Stimulated activated CD4-positive, alpha-beta T cell treated with anti-CD3 and anti-CD28 coated beads, TNF-alpha, amount 100 ng/mL, for 4 hours (primary cell): ENCODE data around the gene DLGAP3.
"Not testable (repeated sequence)": the region's sequence is repeated elsewhere in the genome, so short reads cannot be mapped to it uniquely, and the experiment has no call there.

Experiments used
- DNase-seq, 3 experiments: peaks; one replicate each; pipeline ENCODE4 v3.0.0-alpha.2; 2020; ENCODE audit warnings: low read depth in 3 of 3

DLGAP3 gene

GRCh38 chr1:34833711-34834110 lies 95.7 kb downstream of the DLGAP3 start:
- no peak for DNase-seq

- DNase-seq: no peak
Measured at GRCh38 chr1:34831721-34832246, 97.7 kb downstream of the DLGAP3 start.

- DNase-seq: no peak
Measured at GRCh38 chr1:34829250-34829649, 100.2 kb downstream of the DLGAP3 start.

GRCh38 chr1:34828611-34829010 lies 100.8 kb downstream of the DLGAP3 start:
- no peak for DNase-seq

- no peak for DNase-seq
Measured at GRCh38 chr1:34827341-34827941, 102.0 kb downstream of the DLGAP3 start.

GRCh38 chr1:34825455-34826091 lies 103.9 kb downstream of the DLGAP3 start:
- no peak for DNase-seq

GRCh38 chr1:34824817-34825454 lies 104.5 kb downstream of the DLGAP3 start:
- DNase-seq: no peak

- no peak for DNase-seq
Measured at GRCh38 chr1:34822202-34822601, 107.2 kb downstream of the DLGAP3 start.

- not testable (repeated sequence) for DNase-seq
Measured at GRCh38 chr1:34818862-34819261, 110.6 kb downstream of the DLGAP3 start.

GRCh38 chr1:34816778-34817177 lies 112.7 kb downstream of the DLGAP3 start:
- no peak for DNase-seq

GRCh38 chr1:34816332-34816731 lies 113.1 kb downstream of the DLGAP3 start:
- DNase-seq: no peak
